ENCODE results near the gene SEMA3B.

The SEMA3B gene

DNA sequence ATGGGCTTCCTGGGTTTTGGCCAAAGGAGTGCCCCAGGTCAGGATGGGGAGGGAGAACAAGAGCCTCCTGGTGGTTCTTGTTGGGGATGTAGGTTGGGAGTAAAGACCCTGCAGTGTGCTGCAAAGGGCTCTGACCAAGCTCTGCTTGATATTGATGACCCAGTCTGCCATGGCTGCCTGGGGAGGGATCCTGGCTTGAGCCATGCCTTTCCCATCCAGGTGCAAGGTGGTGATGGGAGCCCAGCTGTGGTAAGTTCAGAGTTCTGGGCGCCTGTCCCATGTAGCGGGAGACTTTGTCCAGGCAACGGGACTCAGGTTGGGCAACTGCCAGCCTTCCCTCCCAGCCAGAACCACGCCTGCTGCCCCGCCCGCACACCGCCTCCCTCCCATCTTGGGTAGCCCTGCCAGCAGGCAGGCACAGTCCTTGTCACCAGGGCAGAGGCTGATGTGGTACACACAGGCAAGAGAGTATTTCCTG, 30.4 kb upstream of the SEMA3B start:
- DNase-seq: peak; percentile 20

DNA sequence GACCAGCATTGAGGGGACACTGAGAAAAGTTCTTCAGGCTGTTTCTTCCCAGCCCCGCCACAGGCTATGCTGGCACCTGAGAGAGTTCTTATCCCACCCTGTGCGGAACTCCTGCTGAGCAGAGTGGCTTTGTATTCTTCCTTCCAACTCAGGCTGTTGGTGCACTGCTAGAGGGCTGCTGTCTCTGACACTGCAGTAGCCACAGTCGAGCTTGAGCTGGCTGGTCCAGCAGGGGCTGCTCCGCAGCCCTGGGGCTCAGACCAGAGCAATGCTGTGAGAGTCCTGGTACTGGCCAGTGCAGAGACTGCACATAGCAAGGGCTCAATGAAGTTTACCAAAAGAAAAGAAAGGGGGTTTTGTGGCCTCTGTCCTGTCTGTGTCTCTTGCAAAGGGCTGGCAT, 29.3 kb upstream of the SEMA3B start:
- no peak for DNase-seq

DNA sequence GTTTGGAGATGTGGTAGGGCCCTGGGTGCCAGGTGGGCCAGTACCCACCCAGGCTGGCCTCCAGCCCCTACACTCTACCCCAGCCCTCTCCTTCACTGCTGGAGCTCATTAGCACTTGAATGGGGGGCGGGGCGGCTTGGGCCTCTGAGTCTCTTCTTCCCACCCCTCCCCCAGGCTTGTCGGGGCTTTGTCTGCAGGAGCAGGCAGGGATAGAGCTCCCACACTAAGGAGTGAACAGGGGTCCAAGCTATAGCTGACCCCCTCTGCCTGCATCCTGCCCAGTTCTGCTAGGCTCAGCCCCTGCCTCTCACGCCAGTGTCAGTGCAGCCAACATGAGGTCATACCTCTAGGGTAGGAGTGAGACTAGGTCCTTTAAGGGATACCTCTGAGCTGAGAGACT, 27.8 kb upstream of the SEMA3B start:
- no peak for DNase-seq

DNA sequence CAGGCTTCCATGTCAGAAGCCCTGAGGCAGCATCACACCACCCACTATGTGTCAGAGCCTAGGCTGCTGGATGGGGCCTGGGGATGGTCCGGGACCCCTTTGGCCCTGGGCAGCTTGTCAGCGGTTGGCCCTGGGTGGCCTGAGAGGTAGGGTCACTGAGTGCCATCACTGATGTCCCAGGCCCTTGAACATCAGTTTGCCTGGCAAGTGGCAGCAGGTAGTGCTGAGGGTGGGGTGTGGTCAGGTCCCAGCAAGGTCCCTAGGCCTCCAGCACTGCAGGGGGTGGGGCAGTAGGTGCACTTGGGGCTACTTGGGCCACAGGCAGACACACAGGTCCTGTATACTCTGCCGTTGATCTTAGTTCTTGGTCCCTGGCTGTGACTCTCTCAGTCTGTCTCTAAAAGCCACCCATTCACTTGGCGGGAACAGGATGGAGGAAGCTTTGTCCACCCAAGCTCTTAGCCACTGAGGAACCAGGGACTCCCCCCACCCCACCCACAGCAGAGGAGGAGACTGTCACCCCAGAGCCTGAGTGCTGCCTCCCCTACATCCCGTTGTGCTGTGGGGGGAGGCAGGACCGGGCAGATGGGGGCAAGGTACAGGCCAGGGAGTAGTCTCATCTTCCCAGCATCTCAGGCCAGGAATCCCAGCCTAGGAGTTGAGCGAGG, 27.1 kb upstream of the SEMA3B start:
- no peak for DNase-seq

DNA sequence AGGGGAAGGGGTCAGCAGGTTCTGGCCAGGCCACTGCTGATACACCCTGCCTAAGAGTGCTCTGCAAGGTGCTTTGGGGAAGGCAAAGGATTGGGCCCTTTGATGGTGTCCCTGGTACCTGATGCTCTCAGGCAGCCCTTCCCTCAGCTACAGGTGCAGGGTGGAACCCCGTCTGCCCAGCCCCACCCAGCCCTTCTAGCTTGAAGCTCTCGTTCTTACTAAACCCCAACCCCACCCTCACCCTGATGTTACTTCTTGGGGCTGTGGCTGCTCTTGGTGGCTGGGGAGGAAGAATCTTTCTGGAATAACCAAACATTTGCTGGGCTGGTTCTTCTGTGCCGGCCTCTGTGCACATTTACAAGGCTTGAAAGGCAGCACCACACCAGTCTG, 26.6 kb upstream of the SEMA3B start:
- no peak for DNase-seq

DNA sequence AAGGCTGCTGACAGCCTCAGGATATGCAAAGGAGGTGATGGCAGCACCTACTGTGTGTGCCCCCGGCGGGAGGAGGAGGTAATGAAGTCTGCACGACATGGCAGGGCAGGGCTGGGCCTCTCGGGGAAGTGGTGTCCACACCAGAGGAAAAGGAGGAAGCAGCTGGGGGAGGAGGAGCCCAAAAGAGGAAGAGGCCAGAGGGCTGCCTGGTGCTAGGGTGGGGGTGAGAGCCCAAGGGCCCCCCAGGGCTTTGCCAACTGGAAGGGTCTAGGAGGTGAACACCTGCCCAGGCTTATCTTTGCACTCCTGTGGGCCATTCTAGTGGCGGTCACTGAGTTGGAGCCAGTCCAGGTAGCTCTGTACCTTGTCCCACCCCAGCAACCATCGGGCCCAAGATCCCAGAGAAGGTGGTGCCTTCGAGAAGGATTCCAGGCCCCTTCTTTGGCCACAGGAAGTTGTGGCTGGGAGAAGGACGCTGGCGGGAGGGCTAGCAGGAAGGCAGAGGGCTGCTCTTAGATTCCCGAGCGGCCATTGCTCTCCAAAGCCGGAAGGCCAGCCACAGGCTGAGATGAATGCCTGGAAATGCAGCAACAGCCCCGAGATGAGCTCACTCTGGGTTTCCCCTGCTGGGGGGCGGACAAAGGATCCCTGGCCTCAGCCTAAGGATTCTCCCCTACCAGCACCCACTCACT, 25.9 kb upstream of the SEMA3B start:
- peak; percentile 84 for DNase-seq

DNA sequence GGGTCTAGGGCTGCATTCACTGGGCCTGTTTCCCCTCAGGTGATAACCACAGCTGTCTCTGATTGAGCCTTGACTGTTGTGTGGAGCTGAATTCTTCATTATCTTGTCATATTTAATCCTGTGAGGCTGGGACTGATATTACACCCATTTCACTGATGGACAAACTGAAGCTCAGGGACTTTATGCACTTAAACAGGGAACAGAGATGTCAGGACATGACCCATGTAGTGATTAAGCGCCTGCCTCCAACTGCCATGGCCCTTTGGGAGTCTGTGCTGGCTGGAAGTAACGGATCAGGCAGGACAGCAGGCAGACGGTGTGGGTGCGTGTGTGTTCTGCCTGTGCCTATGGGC, 25.4 kb upstream of the SEMA3B start:
- DNase-seq: no peak

DNA sequence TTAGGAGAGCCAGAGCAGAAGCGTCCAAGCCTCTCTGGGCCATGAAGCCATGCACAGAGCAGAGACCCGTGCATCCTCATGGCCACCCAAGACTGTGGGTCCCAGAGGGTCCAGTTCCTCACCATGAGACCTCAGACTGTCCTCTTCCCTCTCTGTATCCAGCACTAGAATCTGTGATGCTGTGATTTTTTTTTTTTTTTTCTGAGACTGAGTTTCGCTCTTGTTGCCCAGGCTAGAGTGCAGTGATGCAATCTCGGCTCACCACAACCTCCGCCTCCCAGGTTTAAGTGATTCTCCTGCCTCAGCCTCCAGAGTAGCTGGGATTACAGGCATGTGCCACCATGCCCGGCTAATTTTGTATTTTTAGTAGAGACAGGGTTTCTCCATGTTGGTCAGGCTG, 24.1 kb upstream of the SEMA3B start:
- peak; percentile 30 for DNase-seq

DNA sequence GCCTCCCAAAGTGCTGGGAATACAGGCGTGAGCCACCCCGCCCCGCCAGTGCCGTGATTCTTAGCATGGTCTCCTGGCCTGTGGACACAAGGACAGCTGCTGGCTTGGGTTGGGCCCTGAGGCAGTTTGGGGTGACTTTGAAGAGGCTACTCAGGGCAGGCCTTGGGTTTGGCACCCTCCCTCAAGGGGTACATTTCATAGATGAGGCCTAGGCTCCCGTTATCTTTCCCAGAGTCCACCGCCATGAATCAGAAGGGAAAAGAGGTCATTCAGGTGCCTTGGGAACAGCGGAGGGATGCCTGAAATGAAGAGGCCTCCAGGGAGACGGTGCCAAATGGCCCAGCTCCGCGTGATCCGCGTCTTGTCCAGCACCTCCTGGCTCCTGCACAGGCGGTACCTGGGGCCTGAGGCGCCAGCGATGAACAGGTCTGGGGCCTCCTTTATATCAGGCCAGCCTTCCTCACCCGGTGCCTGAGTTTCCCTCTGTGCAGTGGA, 23.6 kb upstream of the SEMA3B start:
- DNase-seq: no peak

DNA sequence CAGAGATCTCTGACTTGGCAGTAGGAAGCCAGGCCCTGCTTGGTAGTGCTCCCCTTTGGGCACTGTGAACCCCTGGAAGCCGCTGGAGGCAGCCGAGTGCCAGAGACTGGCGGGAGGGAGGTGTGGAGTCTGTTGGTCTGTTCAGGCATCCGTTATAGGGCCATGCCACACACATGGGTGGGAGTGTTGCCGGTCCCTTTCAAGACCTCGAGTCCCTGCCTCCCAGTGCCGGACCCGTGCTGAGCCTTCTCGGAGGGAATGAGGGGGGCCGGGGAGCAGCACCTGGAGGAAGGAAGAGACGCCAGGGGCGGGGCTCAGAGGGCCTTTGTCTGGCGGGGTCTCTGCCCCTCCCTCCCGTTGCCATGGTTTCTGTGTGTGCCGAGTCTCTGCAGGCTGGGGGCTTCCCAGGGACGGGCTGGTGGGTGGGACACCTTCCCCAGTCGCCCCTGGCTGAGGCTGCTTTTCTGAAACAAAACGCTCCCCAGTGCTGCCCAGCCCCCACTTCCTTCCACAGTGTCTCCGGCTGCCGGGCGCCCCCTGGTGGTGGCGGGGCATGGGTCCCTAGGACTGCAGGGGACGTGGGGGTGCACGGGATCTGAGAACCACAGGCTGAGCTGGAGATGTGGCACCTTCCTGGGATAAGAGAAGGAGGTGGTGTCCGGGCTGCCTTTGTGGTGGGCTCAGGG, 23.0 kb upstream of the SEMA3B start:
- peak; percentile 88 for DNase-seq

DNA sequence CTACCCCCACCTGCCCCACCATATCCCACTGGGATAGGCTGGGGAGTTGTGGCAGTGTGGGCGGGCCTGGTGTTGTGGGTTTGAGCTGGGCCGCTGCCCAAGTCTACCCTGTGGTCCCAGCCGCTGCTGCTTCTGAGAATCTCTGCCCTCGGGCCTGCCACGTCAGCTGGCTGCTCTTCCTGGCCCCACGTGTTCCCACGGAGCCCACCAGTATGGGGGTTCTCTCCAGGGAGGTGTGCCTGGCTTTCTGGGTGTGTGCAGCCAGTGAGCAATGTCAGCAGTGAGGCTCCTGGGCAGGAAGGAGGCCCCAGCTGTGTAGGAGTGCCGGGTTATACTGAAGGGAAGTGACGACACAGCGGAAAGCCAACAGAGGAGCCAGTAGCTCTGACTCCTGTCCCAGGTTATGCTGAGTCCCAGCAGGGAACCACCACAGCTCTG, 22.4 kb upstream of the SEMA3B start:
- DNase-seq: peak; percentile 78

DNA sequence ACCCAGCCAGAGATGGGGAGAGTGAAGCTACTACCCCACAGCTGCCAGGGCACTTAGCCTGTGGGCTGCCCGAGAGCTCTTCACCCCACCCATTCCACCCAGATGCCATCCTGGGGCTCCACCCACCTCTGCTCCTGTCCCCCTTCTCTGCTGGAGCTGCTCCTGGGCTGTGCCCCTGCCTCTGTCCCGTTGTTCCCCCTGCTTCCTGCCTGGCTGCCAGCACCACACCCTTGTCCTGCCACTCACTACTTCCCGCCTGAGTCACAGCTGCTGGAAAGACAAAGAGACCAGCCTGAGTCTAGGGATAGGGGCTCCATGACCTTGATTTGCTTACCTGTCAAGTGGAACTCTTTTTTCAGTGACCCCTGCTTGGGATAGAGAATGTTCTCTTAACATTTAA, 20.6 kb upstream of the SEMA3B start:
- DNase-seq: no peak

DNA sequence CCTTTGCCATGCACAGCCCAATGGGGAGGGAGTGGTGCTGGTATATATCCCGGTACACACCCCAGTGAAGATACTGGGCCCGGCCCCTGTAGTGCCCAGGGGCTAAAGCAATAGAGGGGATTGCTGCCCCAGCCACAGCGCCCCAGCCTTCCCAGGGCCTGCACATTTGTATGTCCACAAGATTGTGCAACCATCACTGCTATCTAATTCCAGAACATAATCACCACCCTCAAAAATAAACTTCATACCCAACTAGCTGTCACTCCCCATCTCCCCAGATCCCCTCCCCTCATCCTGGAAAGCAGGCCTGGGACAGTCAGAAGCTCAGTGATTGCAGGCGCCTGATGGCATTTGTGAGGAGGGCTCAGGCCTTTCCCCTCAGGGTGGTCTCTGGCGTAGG, 19.5 kb upstream of the SEMA3B start:
- DNase-seq: no peak

DNA sequence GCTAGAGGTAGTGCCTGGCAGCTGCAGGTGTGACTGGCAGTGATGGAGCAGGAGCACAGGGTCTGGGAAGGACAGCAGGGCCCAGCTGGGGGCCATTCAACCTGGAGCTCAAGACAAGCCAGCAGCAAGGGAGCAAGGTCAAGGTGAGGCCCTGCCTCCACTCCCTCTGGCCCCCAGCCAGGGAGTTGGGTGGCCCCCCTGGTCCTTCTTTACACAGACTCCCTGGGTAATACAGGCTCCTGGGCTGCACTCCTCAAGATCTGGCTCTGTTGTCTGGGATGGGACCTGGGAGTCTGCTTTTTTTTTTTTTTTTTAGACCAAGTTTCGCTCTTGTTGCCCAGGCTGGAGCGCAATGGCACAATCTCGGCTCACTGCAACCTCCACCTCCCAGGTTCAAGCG, 18.4 kb upstream of the SEMA3B start:
- DNase-seq: no peak

DNA sequence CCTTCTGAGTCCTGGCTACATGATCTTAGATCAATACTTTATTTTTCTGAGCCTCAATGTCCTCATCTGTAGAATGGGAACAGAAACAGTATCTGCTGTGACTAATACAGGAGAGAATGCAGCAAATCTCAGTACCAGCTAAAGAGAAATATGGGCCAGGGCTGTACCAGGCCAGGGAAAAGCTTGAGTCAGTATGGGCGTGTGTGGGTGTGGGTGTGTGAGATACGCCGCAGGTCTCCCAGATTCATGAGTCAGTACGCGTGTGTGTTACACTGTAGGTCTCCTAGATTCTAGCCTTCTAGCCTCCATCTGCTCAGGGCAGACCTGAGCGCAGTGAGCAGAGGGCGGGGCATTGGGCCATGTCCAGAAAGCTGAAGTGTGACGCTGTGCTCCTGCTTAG, 17.7 kb upstream of the SEMA3B start:
- no peak for DNase-seq

DNA sequence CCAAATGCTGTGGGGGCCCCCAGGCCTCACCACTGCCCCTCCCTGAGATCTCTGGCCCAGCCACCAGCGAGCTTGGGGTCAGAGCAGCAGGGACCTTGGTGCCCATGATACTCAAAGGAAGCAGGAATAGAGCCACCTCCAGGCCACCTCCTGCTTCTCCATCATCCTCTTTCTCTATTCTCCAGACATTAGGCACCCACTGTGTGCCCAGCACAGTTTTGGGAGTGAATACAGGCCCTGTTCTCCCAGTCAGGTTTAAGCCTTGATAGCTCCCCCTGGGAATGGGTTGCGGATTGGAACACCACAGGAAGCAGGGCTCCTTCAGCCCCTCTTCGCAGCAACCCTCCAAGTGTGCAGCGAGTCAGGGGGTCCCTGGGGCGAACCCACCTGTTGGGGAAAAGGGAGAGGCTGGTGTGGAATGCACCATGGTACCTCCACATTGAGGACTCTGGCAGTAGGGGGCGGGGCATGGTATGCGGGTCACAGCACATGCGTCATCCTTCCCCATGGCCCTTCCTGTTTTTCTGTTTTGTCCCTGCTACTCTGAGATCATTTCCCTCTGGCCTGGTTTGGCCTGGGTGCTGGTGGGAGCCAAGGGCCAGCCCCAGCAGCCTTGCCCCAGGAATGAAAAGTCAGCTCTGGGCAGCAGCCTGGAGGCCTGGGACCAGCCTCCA, 14.2 kb upstream of the SEMA3B start:
- DNase-seq: peak; percentile 69

DNA sequence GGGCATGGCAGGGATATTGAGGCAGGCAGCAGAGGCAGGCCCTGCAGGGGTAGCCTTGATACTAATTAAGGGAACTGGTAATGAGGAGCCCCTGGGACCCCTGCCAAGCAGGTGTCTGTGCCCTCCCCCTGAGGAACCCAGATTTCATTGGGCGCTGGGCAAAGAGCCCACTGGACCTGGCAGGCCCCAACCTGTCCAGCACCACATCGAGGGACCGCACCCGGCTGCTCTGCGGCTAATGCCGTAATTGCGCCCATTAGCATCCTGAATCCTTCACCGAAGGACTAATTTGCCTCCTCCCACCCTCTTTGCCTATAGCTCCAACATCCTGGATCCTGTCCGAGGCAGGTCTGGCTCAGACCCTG, 13.7 kb upstream of the SEMA3B start:
- no peak for DNase-seq

DNA sequence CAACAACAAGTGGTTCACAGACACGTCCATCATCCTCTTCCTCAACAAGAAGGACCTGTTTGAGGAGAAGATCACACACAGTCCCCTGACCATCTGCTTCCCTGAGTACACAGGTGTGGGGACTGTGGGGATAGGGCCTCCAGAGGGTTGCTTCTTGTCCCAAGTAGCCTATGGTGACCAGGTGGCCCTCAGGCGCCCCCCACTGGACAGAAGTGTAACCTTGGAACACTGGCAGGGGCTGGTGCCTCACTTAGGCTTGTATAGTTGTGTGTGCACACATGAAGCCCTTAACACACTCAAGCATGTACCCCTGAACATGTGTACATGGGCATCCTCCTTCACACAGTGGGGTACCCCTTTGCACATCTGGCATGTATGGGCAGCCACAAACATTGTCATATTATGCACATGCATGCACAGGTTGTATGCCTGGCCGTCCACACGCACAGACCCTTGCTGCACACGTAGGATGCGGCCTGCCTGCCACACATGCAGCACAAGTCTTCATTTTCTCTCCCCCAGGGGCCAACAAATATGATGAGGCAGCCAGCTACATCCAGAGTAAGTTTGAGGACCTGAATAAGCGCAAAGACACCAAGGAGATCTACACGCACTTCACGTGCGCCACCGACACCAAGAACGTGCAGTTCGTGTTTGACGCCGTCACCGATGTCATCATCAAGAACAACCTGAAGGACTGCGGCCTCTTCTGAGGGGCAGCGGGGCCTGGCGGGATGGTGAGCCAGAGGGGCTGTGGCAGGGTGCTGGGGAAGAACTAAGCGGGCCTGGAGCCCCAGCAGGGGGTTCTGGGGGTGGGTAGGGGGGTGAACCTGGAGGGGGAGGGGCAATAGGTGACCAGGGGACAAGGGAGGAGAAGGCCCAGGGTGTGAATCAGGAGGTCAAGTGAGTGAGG, 11.7 kb upstream of the SEMA3B start:
- DNase-seq: no peak

DNA sequence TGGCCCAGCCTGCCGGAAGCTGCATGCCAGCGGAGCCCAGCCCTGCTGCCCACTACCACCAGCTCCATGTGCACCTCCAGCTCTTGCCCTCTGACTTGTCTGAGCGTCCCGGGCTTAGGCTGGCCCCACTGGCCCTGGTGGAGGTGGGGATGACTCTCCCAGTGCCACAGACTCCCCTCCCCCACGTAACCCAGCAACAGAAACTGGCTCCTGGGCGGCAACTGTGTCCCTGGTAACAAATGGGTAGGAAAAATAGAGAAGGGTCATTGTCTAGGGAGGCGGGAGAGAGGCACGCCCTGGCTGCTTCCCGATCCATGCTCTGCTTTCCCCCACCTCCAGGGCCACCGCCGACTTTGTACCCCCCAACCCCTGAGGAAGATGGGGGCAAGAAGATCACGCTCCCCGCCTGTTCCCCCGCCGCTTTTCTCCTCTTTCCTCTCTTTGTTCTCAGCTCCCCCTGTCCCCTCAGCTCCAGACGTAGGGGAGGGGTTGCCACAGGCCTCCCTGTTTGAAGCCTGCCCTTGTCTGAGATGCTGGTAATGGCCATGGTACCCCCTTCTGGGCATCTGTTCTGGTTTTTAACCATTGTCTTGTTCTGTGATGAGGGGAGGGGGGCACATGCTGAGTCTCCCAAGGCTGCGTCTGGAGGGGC, 10.8 kb upstream of the SEMA3B start:
- no peak for DNase-seq

DNA sequence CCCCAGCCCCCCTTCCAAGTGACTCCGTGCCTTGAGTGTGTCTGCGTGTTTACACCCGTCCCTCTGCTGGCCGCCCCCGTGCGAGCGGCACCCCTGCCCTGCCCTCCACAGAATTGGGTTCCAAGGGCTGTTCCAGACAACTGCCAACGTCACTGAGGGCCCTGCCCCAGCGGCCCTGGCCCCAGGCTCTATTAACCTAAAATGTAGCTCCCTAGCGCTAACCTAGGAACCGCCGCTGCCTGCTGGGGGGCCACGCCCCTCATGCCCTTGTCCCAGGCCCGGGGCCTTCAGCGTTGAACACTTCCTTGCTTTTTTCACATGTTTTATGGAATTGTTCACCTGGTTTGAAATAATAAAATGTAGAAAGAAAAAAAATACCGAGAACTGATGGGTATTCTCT, 10.0 kb upstream of the SEMA3B start:
- DNase-seq: no peak

DNA sequence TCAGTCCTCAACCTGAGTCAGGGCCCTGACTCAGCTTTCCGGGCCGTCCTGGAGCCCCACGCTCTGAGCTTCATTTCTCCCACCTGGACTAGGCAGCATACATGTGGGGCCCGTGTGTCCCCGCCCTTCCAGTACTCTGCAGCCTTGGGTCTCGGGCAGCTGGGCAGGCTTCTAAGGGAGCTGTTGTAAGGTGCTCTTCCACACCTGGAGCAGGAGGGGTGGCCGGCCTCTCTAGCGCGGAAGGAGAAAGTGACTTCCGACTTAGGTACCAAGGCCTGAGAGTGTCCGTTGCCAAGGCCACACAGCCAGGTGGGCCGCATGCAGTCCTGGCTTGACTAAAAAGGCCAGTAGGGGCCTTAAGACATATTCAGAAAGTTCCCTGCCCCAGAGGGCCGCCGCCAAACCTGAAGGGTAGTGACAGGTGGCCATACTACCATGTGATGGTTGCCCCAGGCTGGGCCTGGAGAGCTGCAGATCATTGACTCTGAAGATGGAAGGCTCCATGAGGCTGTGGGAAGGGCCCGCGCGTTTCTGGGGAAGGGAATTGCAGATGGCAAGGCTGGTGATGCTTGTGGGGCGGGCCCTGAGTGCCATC, 9.4 kb upstream of the SEMA3B start:
- DNase-seq: no peak

Measured in CD4-positive, alpha-beta T cell treated with Interferon gamma for 1 hour (primary cell).